Measurements from ENCODE around the gene GALNT16.

- TF ChIP-seq CTCF (IDR thresholded peaks at IDR 0.05; ENCODE audit: insufficient read depth, low read depth, low read length) (no peak), EZH2 (IDR thresholded peaks at IDR 0.05; ENCODE audit: insufficient read depth, low read length) (no peak)
Observed at GRCh38 chr14:69237142-69237541, 22.8 kb upstream of the GALNT16 start.

Data from astrocyte (in vitro differentiated cells and primary cell).